GM12878 (cell line): ENCODE results near the gene DNAH1. TPM values are rescaled to one million over a fixed set of nuclear protein-coding genes. Genes with fewer than 3 reads are reported as not detected.

Experiments
- ATAC-seq: fragments of 200-7000 bp; cut with Tn5 transposase; 3 replicates; pipeline ENCODE4 v1.9.1; 2020; ENCODE audit warnings: mild to moderate bottlenecking, moderate library complexity
- BruUV-seq: library from RNA; stranded (reverse); fragments of 400-500 nt; replicated peaks from 2 replicates; lab custom pipeline; 2021; lab: Mats Ljungman, UMichigan
- CTCF ChIA-PET: fragments of 300-600 bp; sonication (Branson Sonifier 250); formaldehyde crosslinking; extraction: SDS; loops from one replicate; lab custom pipeline; 2021; ENCODE audit warnings: inconsistent platforms; lab: Yijun Ruan, JAX
- POLR2A ChIA-PET: fragments of 350-600 bp; formaldehyde crosslinking; extraction: SDS; loops from one replicate; lab custom pipeline; 2021; ENCODE audit warnings: inconsistent platforms; lab: Charles Lee
- RAD21 ChIA-PET: fragments of 300-600 bp; sonication (Branson Sonifier 250); formaldehyde crosslinking; loops from one replicate; lab custom pipeline; 2023; ENCODE audit warnings: antibody characterized with exemption; ENCODE audit not compliant: unreplicated experiment; lab: Charles Lee
- SMC1A ChIA-PET: fragments of 300-600 bp; sonication (Branson Sonifier 250); formaldehyde crosslinking; loops from one replicate; lab custom pipeline; 2023; ENCODE audit not compliant: unreplicated experiment, uncharacterized antibody; lab: Charles Lee
- DNase-seq: peaks from one replicate; pipeline ENCODE4 v3.0.0-alpha.2; 2011; ENCODE audit warnings: low read depth, low spot score
- FAIRE-seq: peaks from 3 replicates; lab custom pipeline; 2011; peaks lifted over from hg19 to GRCh38; lab: Jason Lieb, UNC
- H2AFZ ChIP-seq: 2 replicates; pipeline ENCODE4 v1.6.0; 2011; ENCODE audit warnings: low read depth, low read length, control low read depth; ENCODE audit not compliant: control insufficient read depth
- H3K27ac ChIP-seq: 2 replicates; pipeline ENCODE4 v1.5.1; 2011; ENCODE audit warnings: control low read depth; ENCODE audit not compliant: control insufficient read depth, insufficient read depth
- H3K27me3 ChIP-seq, 2 experiments: replicated peaks in 1 of 2; 2 replicates each; pipeline versions ENCODE4 v1.6.0 to v1.6.1; 2011; ENCODE audit warnings: low read length in 1 of 2; ENCODE audit not compliant: control insufficient read depth in 2 of 2, insufficient read depth in 2 of 2
- H3K36me3 ChIP-seq, 2 experiments: 2 replicates each; pipeline ENCODE4 v1.5.1; 2011; ENCODE audit warnings: low read length in 1 of 2; ENCODE audit not compliant: control insufficient read depth in 2 of 2, insufficient read depth in 2 of 2
- H3K4me1 ChIP-seq: 2 replicates; pipeline ENCODE4 v1.6.1; 2011; ENCODE audit warnings: mild to moderate bottlenecking, low read length, moderate library complexity, mixed read lengths; ENCODE audit not compliant: control insufficient read depth, insufficient read depth
- H3K4me2 ChIP-seq: 2 replicates; pipeline ENCODE4 v1.6.0; 2011; ENCODE audit warnings: control low read depth; ENCODE audit not compliant: control insufficient read depth, insufficient read depth
- H3K4me3 ChIP-seq: fragments of 200-600 bp; sonication (generic); 2 replicates; pipeline ENCODE4 v1.5.1; 2016
- H3K79me2 ChIP-seq: 2 replicates; pipeline ENCODE4 v1.6.0; 2011; ENCODE audit warnings: low read length; ENCODE audit not compliant: control insufficient read depth, insufficient read depth
- H3K9ac ChIP-seq: 2 replicates; pipeline ENCODE4 v1.8.0; 2011; ENCODE audit warnings: low read length, control low read depth, mixed read lengths; ENCODE audit not compliant: control insufficient read depth, insufficient read depth
- H3K9me3 ChIP-seq: replicated peaks from 3 replicates; pipeline ENCODE4 v1.5.1; 2011; ENCODE audit warnings: mild to moderate bottlenecking, low read length; ENCODE audit not compliant: control insufficient read depth, insufficient read depth
- H4K20me1 ChIP-seq: 2 replicates; pipeline ENCODE4 v1.6.0; 2011; ENCODE audit not compliant: control insufficient read depth, insufficient read depth
- MTA3 ChIP-seq: IDR thresholded peaks from 2 replicates; pipeline ENCODE4 v1.6.1; 2012; ENCODE audit warnings: low read length, inconsistent platforms, borderline replicate concordance
- SPI1 ChIP-seq: IDR thresholded peaks from 2 replicates; pipeline ENCODE4 v1.6.1; 2011; ENCODE audit warnings: low read depth, mild to moderate bottlenecking, low read length, moderate library complexity, borderline replicate concordance; ENCODE audit not compliant: insufficient read depth
- WGBS: methylation state at CpG from one replicate; pipeline ENCODE4 v1.1.6; 2016; ENCODE audit warnings: low lambda C conversion rate; ENCODE audit not compliant: insufficient replicate concordance, insufficient coverage; ENCODE audit errors: missing lambda C conversion rate; 5-methylcytosine and 5-hydroxymethylcytosine counted together
- in situ Hi-C: fragments of 300-500 bp; cut with MboI; formaldehyde crosslinking; loops from 9 replicates; pipeline ENCODE4 v1.14.3; 2018; ENCODE audit warnings: mixed read lengths
- intact Hi-C: fragments of 100-400 bp; cut with micrococcal nuclease; formaldehyde crosslinking; loops from one replicate; pipeline ENCODE4 v1.14.2; 2022; ENCODE audit not compliant: unreplicated experiment
- polyA plus RNA-seq, 11 experiments: library from polyadenylated mRNA; depleted of rRNA in 4 of 11; unstranded in 6 of 11; stranded (reverse) in 5 of 11; fragments of >200 nt; fragmentation: Nextera tagmentation in 4 of 11; fragmentation: Illumina TruSeq in 1 of 11; extraction: Ambion mirVana in 4 of 11; extraction: Trizol in 1 of 11; gene quantifications; 1 replicate in 1 of 11; 2 replicates in 10 of 11; pipeline versions ENCODE4 v1.2.1 to v1.2.3, GENCODE V29; 2011 to 2016; ENCODE audit warnings: inconsistent platforms in 2 of 11, missing spikeins in 2 of 11, low read depth in 1 of 11
- total RNA-seq, 4 experiments: library from RNA; depleted of rRNA in 3 of 4; stranded (reverse); fragments of >200 nt in 3 of 4; fragmentation: Illumina TruSeq in 1 of 4; extraction: Trizol in 1 of 4; gene quantifications; 2 replicates each; pipeline versions ENCODE4 v1.2.1 to v1.2.3, GENCODE V29; 2013 to 2021
- TF ChIP-seq, protein P1 (sequence below): fragments of 450-650 bp; IDR thresholded peaks from 2 replicates; pipeline ENCODE4 v1.6.1; 2017; ENCODE audit warnings: mild to moderate bottlenecking

Gene DNAH1
- total and polyA plus RNA-seq, 10 of the 15 experiments (the other 5 are each of a cell fraction or from before 2014, with no cell fraction given): 0.31 to 5.8 (median 2.7) TPM

DNA sequence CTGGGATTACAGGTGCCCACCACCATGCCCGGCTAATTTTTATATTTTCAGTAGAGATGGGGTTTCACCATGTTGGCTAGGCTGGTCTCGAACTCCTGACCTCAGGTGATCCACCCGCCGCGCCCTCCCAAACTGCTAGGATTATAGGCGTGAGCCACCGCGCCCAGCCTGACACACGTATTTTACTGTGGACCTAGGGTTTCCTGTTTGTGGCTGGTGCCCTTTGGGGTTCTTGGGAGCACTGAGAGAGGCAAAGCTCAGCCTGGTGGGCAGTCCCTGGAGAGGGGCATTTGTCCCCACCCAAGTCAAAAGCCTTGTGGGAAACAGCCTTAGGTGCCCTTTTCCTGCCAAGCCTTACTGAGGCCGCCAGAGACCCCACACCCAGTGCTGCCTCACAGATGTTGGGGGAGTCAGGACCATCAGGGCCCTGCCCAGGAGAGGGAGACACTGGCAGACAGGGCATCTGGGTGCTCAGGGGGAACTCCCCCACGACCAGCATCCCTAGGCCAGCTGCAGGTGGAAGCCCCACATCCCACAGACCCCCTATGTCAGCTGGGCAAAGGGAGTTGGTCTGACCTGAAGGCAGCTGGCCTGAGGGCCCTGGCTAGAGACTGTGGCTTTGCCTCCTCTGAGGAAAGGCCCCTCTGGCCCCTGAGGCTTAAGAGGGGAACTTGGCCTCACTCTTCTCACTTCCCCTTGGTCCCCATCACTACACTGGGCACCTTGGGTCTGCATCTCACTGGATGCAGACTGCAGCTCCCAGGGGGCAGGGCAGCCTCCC is 35.1 kb downstream of the DNAH1 start:
- WGBS: 78% methylated on average over 11 of the region's 11 CpGs
- Histone ChIP-seq H3K79me2 (no peaks in the 10 kb centered on the region), H4K20me1 (no peaks in the 10 kb centered on the region), H2AFZ (no peak overlapping the region), H3K9ac (no peak overlapping the region), H3K4me3 (no peak overlapping the region), H3K27me3 (no peaks in the 10 kb centered on the region), H3K27ac (no peak overlapping the region), H3K4me2 (no peak overlapping the region), H3K4me1 (no peaks in the 10 kb centered on the region), H3K9me3 (no peaks in the 10 kb centered on the region)
- no peak for FAIRE-seq
- ChIA-PET POLR2A (interaction anchor here (0.6 to 1.0 kb wide), 2 partner anchors 63 to 126 kb away, joined by 4 to 5 read pairs; partner anchors contain the start of gene TLR9), RAD21 (interaction anchor here (1.7 kb wide), 1 partner anchor 12 kb away, joined by 4 read pairs; no protein-coding TSS in a partner anchor), CTCF (interaction anchor here (1.1 to 4.0 kb wide), 4 partner anchors 10 to 58 kb away, joined by 3 to 17 read pairs (median 4); no protein-coding TSS in a partner anchor), SMC1A (interaction anchor here (2.5 kb wide), 1 partner anchor 12 kb away, joined by 7 read pairs; no protein-coding TSS in a partner anchor)
- intact Hi-C loops: no loop called here
- ATAC-seq: peak; percentile 68
- DNase-seq: no peak
- BruUV-seq: no TSS peak
- in situ Hi-C loops: no loop called here
- TF ChIP-seq MTA3 (no peak), SPI1 (peak; percentile 24; the same call in 1 of the 2 replicates)
- TF ChIP-seq, protein P1, sequence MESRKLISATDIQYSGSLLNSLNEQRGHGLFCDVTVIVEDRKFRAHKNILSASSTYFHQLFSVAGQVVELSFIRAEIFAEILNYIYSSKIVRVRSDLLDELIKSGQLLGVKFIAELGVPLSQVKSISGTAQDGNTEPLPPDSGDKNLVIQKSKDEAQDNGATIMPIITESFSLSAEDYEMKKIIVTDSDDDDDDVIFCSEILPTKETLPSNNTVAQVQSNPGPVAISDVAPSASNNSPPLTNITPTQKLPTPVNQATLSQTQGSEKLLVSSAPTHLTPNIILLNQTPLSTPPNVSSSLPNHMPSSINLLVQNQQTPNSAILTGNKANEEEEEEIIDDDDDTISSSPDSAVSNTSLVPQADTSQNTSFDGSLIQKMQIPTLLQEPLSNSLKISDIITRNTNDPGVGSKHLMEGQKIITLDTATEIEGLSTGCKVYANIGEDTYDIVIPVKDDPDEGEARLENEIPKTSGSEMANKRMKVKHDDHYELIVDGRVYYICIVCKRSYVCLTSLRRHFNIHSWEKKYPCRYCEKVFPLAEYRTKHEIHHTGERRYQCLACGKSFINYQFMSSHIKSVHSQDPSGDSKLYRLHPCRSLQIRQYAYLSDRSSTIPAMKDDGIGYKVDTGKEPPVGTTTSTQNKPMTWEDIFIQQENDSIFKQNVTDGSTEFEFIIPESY: no peak
- TF ChIP-seq, all 136 proteins: peak for 1
- no peaks in the 10 kb centered on the region; a peak in 1 of 4 replicates for H3K36me3 ChIP-seq
